Left ventricle myocardium inferior (tissue), 1 donor: Measurements from ENCODE around the gene GPNMB. TPM values are rescaled to one million over a fixed set of nuclear protein-coding genes. Genes with fewer than 3 reads are reported as not detected.

Source experiments
- DNase-seq: peaks from one replicate; pipeline ENCODE4 v3.0.0-alpha.2; 2020
- H3K27ac ChIP-seq: fragments of 200-600 bp; replicated peaks from 2 replicates; pipeline ENCODE4 v1.8.0; 2021
- H3K27me3 ChIP-seq: fragments of 200-600 bp; 2 replicates; pipeline ENCODE4 v1.8.0; 2021; ENCODE audit warnings: low read depth
- H3K36me3 ChIP-seq: fragments of 200-600 bp; 2 replicates; pipeline ENCODE4 v1.8.0; 2021
- H3K4me1 ChIP-seq: fragments of 200-600 bp; 2 replicates; pipeline ENCODE4 v1.8.0; 2021
- H3K4me3 ChIP-seq: fragments of 200-600 bp; 2 replicates; pipeline ENCODE4 v1.8.0; 2021; ENCODE audit warnings: mild to moderate bottlenecking, moderate library complexity
- H3K9me3 ChIP-seq: fragments of 200-600 bp; replicated peaks from 2 replicates; pipeline ENCODE4 v1.8.0; 2021
- CTCF ChIP-seq: fragments of 200-600 bp; IDR thresholded peaks from 2 replicates; pipeline ENCODE4 v1.8.0; 2021; ENCODE audit warnings: antibody characterized with exemption, mild to moderate bottlenecking, borderline replicate concordance
- intact Hi-C: fragments of 100-400 bp; cut with micrococcal nuclease; formaldehyde crosslinking; loops from one replicate; pipeline ENCODE4 v1.11.0; 2022
- total RNA-seq: library from RNA; stranded (reverse); fragmentation: NEBNext Ultra II Directional; extraction: Animal tissue kit (Norgen Biotek cat#: 25700); gene quantifications from one replicate; pipeline ENCODE4 v1.2.1, GENCODE V29; 2021
- donor health status: DM: no; HTN: yes; CAD: no; lungs with severe emphysema.

The GPNMB gene
- total RNA-seq, 1 donor from 2014 or later = 288 TPM

DNA sequence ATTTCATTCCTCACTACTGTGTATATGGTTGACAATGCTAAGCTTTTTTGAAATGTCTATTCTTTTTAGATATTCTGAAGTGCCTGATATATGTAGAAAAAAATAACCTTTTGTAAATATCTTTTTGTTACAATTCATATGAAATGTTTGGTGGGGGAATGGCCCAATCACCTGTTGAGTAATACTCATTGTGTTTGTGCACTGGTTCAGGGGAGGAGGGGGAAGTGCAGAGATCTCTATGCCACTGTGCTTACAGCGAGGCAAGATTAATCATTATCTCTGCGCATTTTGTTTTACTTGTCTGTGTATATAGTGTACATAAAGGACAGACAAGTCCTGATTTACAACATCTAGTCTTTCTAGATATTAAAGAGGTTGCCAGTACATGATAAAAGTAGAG, 39.6 kb upstream of the GPNMB start:
- intact Hi-C loops = no loop called here
- H3K27me3 ChIP-seq = no peaks in the 10 kb centered on the region
- DNase-seq = no peak
- H3K27ac ChIP-seq = no peak overlapping the region
- H3K4me1 ChIP-seq = peaks cover 4% of the 10 kb centered on the region
- H3K9me3 ChIP-seq = no peaks in the 10 kb centered on the region
- H3K4me3 ChIP-seq = no peak overlapping the region
- no peak for TF ChIP-seq CTCF
- peaks cover 4% of the 10 kb centered on the region for H3K36me3 ChIP-seq

DNA sequence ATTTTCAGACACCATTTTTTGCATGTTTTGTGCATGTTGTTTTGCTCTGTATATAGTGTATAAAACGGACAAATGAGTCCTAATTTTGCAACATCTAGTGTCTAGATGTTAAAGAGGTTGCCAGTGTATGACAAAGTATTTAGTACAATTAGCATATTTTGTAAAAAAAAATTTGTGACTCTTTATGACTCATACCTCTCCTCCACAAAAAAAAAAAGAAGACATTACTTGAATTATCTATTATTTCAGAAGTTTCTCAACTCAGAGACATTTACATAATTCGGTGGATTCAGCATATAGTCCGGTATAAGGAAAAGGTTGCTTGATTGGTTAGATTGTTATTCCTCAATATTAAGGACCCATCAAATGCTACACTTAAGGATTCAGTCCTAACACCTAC, 38.7 kb upstream of the GPNMB start:
- TF ChIP-seq CTCF = no peak
- H3K9me3 ChIP-seq = no peaks in the 10 kb centered on the region
- no peaks in the 10 kb centered on the region for H3K27me3 ChIP-seq
- DNase-seq = no peak
- no peaks in the 10 kb centered on the region for H3K36me3 ChIP-seq
- no peak overlapping the region for H3K4me3 ChIP-seq
- intact Hi-C loops = no loop called here
- no peak overlapping the region for H3K27ac ChIP-seq
- H3K4me1 ChIP-seq = peaks cover 4% of the 10 kb centered on the region

GRCh38 chr7:23208316-23208715, 38.3 kb upstream of the GPNMB start:
- intact Hi-C loops = no loop called here
- H3K4me3 ChIP-seq = no peak overlapping the region
- no peaks in the 10 kb centered on the region for H3K36me3 ChIP-seq
- no peaks in the 10 kb centered on the region for H3K27me3 ChIP-seq
- H3K9me3 ChIP-seq = no peaks in the 10 kb centered on the region
- no peak for DNase-seq
- peaks cover under 1% of the 10 kb centered on the region for H3K4me1 ChIP-seq
- TF ChIP-seq CTCF = no peak
- no peak overlapping the region for H3K27ac ChIP-seq

DNA sequence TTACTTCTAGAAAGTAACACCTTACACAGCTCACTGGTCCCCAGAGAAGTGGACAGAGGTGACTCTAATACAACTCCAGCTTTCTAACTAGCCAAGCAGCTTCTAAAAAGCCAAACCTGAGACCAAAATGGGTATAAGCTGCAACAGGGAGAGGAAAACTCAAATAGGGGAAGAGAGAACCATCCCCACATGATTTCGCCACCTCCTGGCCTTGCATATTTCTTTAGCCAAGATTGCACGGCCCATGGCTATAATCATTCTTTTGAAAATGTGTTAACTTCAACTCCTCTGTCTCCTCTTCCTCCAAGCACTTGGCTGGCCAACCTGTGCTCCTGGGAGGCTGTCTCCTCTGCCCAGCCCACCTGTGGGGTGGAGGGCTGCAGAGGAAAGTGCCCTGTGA, 36.1 kb upstream of the GPNMB start:
- no peak overlapping the region for H3K27ac ChIP-seq
- no peaks in the 10 kb centered on the region for H3K4me1 ChIP-seq
- H3K9me3 ChIP-seq = no peaks in the 10 kb centered on the region
- TF ChIP-seq CTCF = no peak
- no peaks in the 10 kb centered on the region for H3K27me3 ChIP-seq
- no peak overlapping the region for H3K4me3 ChIP-seq
- no peaks in the 10 kb centered on the region for H3K36me3 ChIP-seq
- DNase-seq = no peak
- intact Hi-C loops = no loop called here

DNA sequence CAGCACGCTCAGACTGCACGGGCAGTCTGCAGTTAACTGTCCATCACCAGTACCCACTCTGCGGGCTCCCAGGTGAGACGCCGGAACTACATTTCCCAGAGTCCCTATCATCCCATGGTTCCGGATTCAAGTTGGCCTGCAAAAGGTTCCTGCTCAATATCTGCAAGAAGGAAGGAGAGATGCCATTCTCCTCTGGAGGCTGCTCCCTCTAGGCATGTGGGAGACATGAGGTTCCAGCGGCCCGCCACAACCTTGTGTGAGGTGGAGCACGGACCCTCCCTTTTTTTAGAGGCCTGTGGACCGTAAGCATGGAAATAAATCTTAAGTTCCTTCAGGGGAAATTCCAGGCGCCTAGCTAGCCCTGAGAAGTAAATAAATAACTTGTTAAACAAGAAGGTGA, 35.0 kb upstream of the GPNMB start:
- DNase-seq = no peak
- H3K4me3 ChIP-seq = no peak overlapping the region
- H3K4me1 ChIP-seq = peaks cover 3% of the 10 kb centered on the region
- H3K9me3 ChIP-seq = no peaks in the 10 kb centered on the region
- intact Hi-C loops = no loop called here
- no peaks in the 10 kb centered on the region for H3K36me3 ChIP-seq
- no peak overlapping the region for H3K27ac ChIP-seq
- TF ChIP-seq CTCF = no peak
- no peaks in the 10 kb centered on the region for H3K27me3 ChIP-seq

DNA sequence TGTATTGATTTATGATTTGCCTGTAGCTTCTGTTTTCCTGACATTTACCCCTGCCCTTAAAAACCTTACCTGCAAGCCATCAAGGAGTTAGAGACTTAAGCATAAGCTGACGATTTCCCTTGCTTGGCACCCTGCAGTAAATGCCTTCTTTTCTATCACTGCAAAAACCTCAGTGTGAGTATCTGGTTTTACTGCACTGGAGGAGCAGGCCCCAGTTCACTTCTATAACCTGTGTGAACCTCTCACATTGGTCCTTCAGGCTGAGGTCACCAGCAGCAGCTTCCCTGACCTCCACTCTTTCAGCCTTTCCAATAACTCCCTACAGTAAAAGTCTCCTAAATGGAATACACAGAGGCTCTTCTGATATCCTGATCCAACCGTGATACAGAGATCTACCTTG, 34.2 kb upstream of the GPNMB start:
- no peaks in the 10 kb centered on the region for H3K27me3 ChIP-seq
- no peaks in the 10 kb centered on the region for H3K9me3 ChIP-seq
- no peak overlapping the region for H3K4me3 ChIP-seq
- no peak for TF ChIP-seq CTCF
- DNase-seq = no peak
- H3K27ac ChIP-seq = no peak overlapping the region
- intact Hi-C loops = no loop called here
- peaks cover 8% of the 10 kb centered on the region for H3K4me1 ChIP-seq
- no peaks in the 10 kb centered on the region for H3K36me3 ChIP-seq
